Thyroid gland (tissue), 4 donors: Measurements from ENCODE around the gene TMEM238.

ENCODE experiments used
- CTCF ChIP-seq, 6 experiments: fragments of 200-600 bp in 3 of 6; fragments of 450-650 bp in 3 of 6; sonication (generic) in 3 of 6; IDR thresholded peaks; one replicate each; pipeline ENCODE4 v1.5.1; 2016 to 2019; ENCODE audit warnings: antibody characterized with exemption in 6 of 6, mild to moderate bottlenecking in 2 of 6, inconsistent platforms in 1 of 6, moderate library complexity in 1 of 6
- POLR2A ChIP-seq, 2 donors: fragments of 450-650 bp; IDR thresholded peaks; one replicate each; pipeline ENCODE4 v1.6.1; 2017; ENCODE audit warnings: antibody characterized with exemption in 2 of 2, mild to moderate bottlenecking in 2 of 2, moderate library complexity in 1 of 2

- TF ChIP-seq POLR2A (IDR thresholded peaks at IDR 0.05), result no peak
- no peak for TF ChIP-seq CTCF (IDR thresholded peaks at IDR 0.05)
Measured at GRCh38 chr19:55382013-55382412, 2.1 kb downstream of the TMEM238 start.
